Measurements from ENCODE around the gene CCNH. TPM values are rescaled to one million over a fixed set of nuclear protein-coding genes. Genes with fewer than 3 reads are reported as not detected.

The CCNH gene
- total and polyA plus RNA-seq, 4 donors: 64.8 to 118 (median 67.7) TPM

GRCh38 chr5:87394411-87395165, 18.1 kb downstream of the CCNH start:
- H3K27ac ChIP-seq (ENCODE audit: low read depth, low read length): no peak overlapping the region
- peaks cover 32% of the 10 kb centered on the region for H3K36me3 ChIP-seq (ENCODE audit: control insufficient read depth, insufficient read depth, low read length)
- H3K27me3 ChIP-seq (ENCODE audit: control insufficient read depth, insufficient read depth, low read length): no peaks in the 10 kb centered on the region
- no CpG with 5 or more reads among the region's 3 CpGs for WGBS (ENCODE audit: insufficient coverage)
- no peak overlapping the region for H3K4me3 ChIP-seq (ENCODE audit: low read depth, low read length)
- H3K4me1 ChIP-seq (ENCODE audit: control insufficient read depth, insufficient read depth, low read length): no peaks in the 10 kb centered on the region
- no peaks in the 10 kb centered on the region for H3K9me3 ChIP-seq (ENCODE audit: control insufficient read depth, insufficient read depth, low read length)
- DNase-seq (ENCODE audit: low read depth in 4 of 6, low spot score in 6 of 6): no peak

- Histone ChIP-seq H3K9me3 (ENCODE audit: control insufficient read depth, insufficient read depth, low read length) (no peaks in the 10 kb centered on the region), H3K4me1 (ENCODE audit: control insufficient read depth, insufficient read depth, low read length) (no peaks in the 10 kb centered on the region), H3K36me3 (ENCODE audit: control insufficient read depth, insufficient read depth, low read length) (peaks cover 25% of the 10 kb centered on the region), H3K27ac (ENCODE audit: low read depth, low read length) (no peak overlapping the region), H3K27me3 (ENCODE audit: control insufficient read depth, insufficient read depth, low read length) (no peaks in the 10 kb centered on the region), H3K4me3 (ENCODE audit: low read depth, low read length) (no peak overlapping the region)
- no peak for DNase-seq (ENCODE audit: low read depth in 4 of 6, low spot score in 6 of 6)
- WGBS (ENCODE audit: insufficient coverage): no CpG with 5 or more reads among the region's 2 CpGs
Measured at GRCh38 chr5:87393331-87393730, 19.4 kb downstream of the CCNH start.

- H3K9me3 ChIP-seq (ENCODE audit: control insufficient read depth, insufficient read depth, low read length): no peaks in the 10 kb centered on the region
- no peak overlapping the region for H3K4me3 ChIP-seq (ENCODE audit: low read depth, low read length)
- peaks cover 22% of the 10 kb centered on the region for H3K36me3 ChIP-seq (ENCODE audit: control insufficient read depth, insufficient read depth, low read length)
- no peak for DNase-seq (ENCODE audit: low read depth in 4 of 6, low spot score in 6 of 6)
- no peak overlapping the region for H3K27ac ChIP-seq (ENCODE audit: low read depth, low read length)
- no peaks in the 10 kb centered on the region for H3K4me1 ChIP-seq (ENCODE audit: control insufficient read depth, insufficient read depth, low read length)
- no CpG with 5 or more reads among the region's 4 CpGs for WGBS (ENCODE audit: insufficient coverage)
- H3K27me3 ChIP-seq (ENCODE audit: control insufficient read depth, insufficient read depth, low read length): no peaks in the 10 kb centered on the region
Measured at GRCh38 chr5:87392801-87393200, 19.9 kb downstream of the CCNH start.

DNA sequence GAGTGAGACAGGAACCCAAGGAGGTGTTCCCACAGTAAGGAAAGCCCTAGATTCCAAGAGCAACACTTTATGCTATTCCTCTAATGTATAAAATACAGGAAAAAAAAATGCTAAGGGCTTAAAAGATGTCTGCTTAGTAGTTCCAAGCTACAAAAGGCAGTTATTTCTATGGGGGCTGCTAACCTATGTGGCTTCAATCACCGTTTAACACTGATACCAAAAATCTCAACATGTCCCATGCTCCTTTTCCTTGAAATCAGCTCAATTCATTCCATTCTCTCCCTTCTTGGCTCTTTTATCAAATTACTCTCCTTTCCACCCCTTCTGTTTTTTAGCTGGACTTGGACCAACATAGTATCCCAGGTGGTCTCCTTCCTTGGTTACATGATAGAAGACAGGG, 20.6 kb downstream of the CCNH start:
- Histone ChIP-seq H3K27ac (ENCODE audit: low read depth, low read length) (no peak overlapping the region), H3K36me3 (ENCODE audit: control insufficient read depth, insufficient read depth, low read length) (peaks cover 20% of the 10 kb centered on the region), H3K4me1 (ENCODE audit: control insufficient read depth, insufficient read depth, low read length) (no peaks in the 10 kb centered on the region), H3K4me3 (ENCODE audit: low read depth, low read length) (no peak overlapping the region), H3K27me3 (ENCODE audit: control insufficient read depth, insufficient read depth, low read length) (no peaks in the 10 kb centered on the region), H3K9me3 (ENCODE audit: control insufficient read depth, insufficient read depth, low read length) (no peaks in the 10 kb centered on the region)
- 91% methylated on average over 1 of the region's 1 CpG for WGBS (ENCODE audit: insufficient coverage)
- DNase-seq (ENCODE audit: low read depth in 4 of 6, low spot score in 6 of 6): no peak

DNA sequence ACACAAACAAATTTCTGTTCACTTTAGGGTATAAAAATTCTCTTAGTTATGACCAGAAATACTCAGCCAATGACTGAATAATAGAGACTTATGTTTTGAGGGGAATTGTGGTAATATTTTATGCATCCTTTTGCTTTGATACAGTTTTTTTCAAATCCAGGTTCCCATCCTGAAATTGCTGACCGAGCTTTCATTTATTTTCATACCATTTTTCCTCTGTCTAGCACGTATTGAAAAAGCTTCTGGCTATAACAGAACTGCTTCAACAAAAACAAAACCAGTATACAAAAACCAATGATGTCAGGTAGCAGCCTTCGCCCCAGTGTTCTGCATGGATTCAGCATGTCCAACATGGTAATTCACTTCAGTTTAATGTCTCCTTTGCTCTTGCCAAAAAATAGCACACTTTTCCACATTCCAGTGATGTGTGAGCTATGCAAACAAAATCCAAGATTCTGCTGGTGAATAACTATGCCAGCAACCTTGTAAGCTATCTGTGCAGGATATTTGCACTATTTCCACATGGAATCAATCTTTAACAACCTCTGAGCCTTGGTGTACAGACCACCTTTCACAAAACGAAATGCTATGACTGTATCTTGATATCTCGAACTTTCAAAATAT, 22.0 kb downstream of the CCNH start:
- no peak overlapping the region for H3K4me3 ChIP-seq (ENCODE audit: low read depth, low read length)
- H3K27me3 ChIP-seq (ENCODE audit: control insufficient read depth, insufficient read depth, low read length): no peaks in the 10 kb centered on the region
- no peak for DNase-seq (ENCODE audit: low read depth in 4 of 6, low spot score in 6 of 6)
- peaks cover 12% of the 10 kb centered on the region for H3K36me3 ChIP-seq (ENCODE audit: control insufficient read depth, insufficient read depth, low read length)
- H3K9me3 ChIP-seq (ENCODE audit: control insufficient read depth, insufficient read depth, low read length): no peaks in the 10 kb centered on the region
- H3K4me1 ChIP-seq (ENCODE audit: control insufficient read depth, insufficient read depth, low read length): no peaks in the 10 kb centered on the region
- 77% methylated on average over 4 of the region's 5 CpGs for WGBS (ENCODE audit: insufficient coverage)
- no peak overlapping the region for H3K27ac ChIP-seq (ENCODE audit: low read depth, low read length)

- Histone ChIP-seq H3K36me3 (ENCODE audit: control insufficient read depth, insufficient read depth, low read length) (peaks cover 7% of the 10 kb centered on the region), H3K27me3 (ENCODE audit: control insufficient read depth, insufficient read depth, low read length) (no peaks in the 10 kb centered on the region), H3K27ac (ENCODE audit: low read depth, low read length) (no peak overlapping the region), H3K4me1 (ENCODE audit: control insufficient read depth, insufficient read depth, low read length) (no peaks in the 10 kb centered on the region), H3K4me3 (ENCODE audit: low read depth, low read length) (no peak overlapping the region), H3K9me3 (ENCODE audit: control insufficient read depth, insufficient read depth, low read length) (no peaks in the 10 kb centered on the region)
- no peak for DNase-seq (ENCODE audit: low read depth in 4 of 6, low spot score in 6 of 6)
- no CpG with 5 or more reads among the region's 3 CpGs for WGBS (ENCODE audit: insufficient coverage)
Measured at GRCh38 chr5:87390075-87390474, 22.7 kb downstream of the CCNH start.

GRCh38 chr5:87389296-87390034, 23.3 kb downstream of the CCNH start:
- WGBS (ENCODE audit: insufficient coverage): 94% methylated on average over 4 of the region's 14 CpGs
- no peak overlapping the region for H3K27ac ChIP-seq (ENCODE audit: low read depth, low read length)
- H3K27me3 ChIP-seq (ENCODE audit: control insufficient read depth, insufficient read depth, low read length): no peaks in the 10 kb centered on the region
- H3K36me3 ChIP-seq (ENCODE audit: control insufficient read depth, insufficient read depth, low read length): peaks cover 7% of the 10 kb centered on the region
- no peak overlapping the region for H3K4me3 ChIP-seq (ENCODE audit: low read depth, low read length)
- no peaks in the 10 kb centered on the region for H3K4me1 ChIP-seq (ENCODE audit: control insufficient read depth, insufficient read depth, low read length)
- no peaks in the 10 kb centered on the region for H3K9me3 ChIP-seq (ENCODE audit: control insufficient read depth, insufficient read depth, low read length)
- no peak for DNase-seq (ENCODE audit: low read depth in 4 of 6, low spot score in 6 of 6)

DNA sequence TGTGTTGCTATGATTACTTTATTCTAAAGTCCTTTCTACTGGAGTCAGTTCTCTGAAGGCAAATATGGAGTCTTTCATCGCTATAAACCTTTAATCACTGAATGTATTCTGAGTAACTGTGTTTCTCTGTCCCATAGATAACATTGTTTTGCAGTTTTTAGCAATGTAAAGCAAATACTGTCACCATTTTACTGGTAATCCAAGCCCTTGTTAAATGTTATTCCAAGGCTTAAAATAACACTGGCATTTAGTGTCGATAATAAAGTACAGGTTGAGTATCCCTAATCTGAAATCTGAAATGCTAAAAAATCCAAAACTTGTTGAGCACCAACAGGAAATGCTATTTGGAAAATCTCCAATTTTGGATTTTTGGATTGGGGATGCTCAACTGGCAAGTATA, 24.6 kb downstream of the CCNH start:
- no CpG with 5 or more reads among the region's 2 CpGs for WGBS (ENCODE audit: insufficient coverage)
- Histone ChIP-seq H3K27ac (ENCODE audit: low read depth, low read length) (no peak overlapping the region), H3K4me3 (ENCODE audit: low read depth, low read length) (no peak overlapping the region), H3K9me3 (ENCODE audit: control insufficient read depth, insufficient read depth, low read length) (no peaks in the 10 kb centered on the region), H3K27me3 (ENCODE audit: control insufficient read depth, insufficient read depth, low read length) (no peaks in the 10 kb centered on the region), H3K36me3 (ENCODE audit: control insufficient read depth, insufficient read depth, low read length) (peaks cover 4% of the 10 kb centered on the region), H3K4me1 (ENCODE audit: control insufficient read depth, insufficient read depth, low read length) (no peaks in the 10 kb centered on the region)
- no peak for DNase-seq (ENCODE audit: low read depth in 4 of 6, low spot score in 6 of 6)

DNA sequence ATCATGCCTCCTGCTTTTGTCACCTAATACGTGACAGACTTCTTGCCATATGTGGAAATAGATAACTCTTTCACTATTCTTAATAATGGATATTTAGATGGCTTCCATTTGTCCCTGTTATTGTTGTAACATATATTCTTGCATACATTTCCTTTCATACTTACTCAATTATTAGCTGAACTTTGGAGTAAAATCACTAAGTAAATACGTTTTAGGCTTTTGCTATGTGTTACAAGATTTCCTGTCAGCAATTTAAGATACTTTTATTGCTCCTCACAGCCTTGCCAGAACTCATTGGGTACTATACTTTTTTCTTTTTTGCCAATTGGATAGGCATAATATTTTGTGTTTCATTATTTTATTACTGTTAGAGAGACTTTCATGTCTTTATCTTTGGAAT, 26.9 kb downstream of the CCNH start:
- Histone ChIP-seq H3K4me1 (ENCODE audit: control insufficient read depth, insufficient read depth, low read length) (no peaks in the 10 kb centered on the region), H3K4me3 (ENCODE audit: low read depth, low read length) (no peak overlapping the region), H3K36me3 (ENCODE audit: control insufficient read depth, insufficient read depth, low read length) (peaks cover 8% of the 10 kb centered on the region), H3K27ac (ENCODE audit: low read depth, low read length) (no peak overlapping the region), H3K9me3 (ENCODE audit: control insufficient read depth, insufficient read depth, low read length) (no peaks in the 10 kb centered on the region), H3K27me3 (ENCODE audit: control insufficient read depth, insufficient read depth, low read length) (no peaks in the 10 kb centered on the region)
- no CpG with 5 or more reads among the region's 2 CpGs for whole genome bisulfite sequencing (ENCODE audit: insufficient coverage)
- no peak for DNase-seq (ENCODE audit: low read depth in 4 of 6, low spot score in 6 of 6)

Data from spinal cord (tissue), 10 donors.